PC-3 (cell line): ENCODE measurements around the gene OLFML2A.

Source experiments
- EZH2phosphoT487 ChIP-seq: fragments of 300-600 bp; sonication (generic); IDR thresholded peaks from 2 replicates; pipeline ENCODE4 v1.6.1; 2018; ENCODE audit warnings: mild to moderate bottlenecking, antibody characterized with exemption, low read length, borderline replicate concordance
- TF ChIP-seq, protein P1 (sequence below): fragments of 300-600 bp; sonication (generic); conservative IDR thresholded peaks from 2 replicates; pipeline ENCODE4 v1.5.1; 2017; ENCODE audit warnings: antibody characterized with exemption, low read depth, mild to moderate bottlenecking, low read length

DNA sequence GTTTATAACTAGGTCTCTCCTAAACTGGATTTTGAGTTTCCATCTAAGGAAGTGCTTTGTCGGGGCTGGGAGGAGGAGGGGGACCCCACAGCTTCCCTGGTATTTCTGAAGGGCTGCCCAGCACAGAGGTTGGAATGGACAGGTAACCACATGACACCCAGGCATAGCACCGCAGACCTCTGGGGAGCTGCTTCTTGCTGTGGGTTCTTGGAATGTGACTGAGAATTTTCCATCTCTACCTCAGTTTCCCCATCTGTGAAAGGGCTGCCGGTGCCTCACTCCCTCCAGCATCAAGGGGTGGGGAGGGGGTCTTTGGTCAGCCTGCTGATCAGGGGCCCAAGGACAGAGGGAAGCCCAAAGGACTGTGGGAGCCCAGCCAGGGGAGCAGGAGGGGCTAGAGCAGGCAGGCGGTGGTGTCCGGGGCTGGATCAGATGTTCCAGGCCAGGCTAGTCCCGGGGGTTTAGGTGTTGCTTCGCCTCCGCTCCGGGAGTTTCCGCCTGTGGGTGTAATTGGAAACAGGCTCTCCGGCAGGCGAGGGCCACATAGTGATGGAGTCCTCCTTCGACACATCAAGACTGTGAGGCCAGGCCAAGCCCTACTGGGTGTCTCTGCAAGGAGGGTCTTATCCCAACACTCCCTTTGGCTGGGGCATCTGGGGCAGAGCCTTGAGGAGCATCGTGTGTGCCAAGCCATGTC lies 3.3 kb downstream of the OLFML2A start:
- TF ChIP-seq, protein P1, sequence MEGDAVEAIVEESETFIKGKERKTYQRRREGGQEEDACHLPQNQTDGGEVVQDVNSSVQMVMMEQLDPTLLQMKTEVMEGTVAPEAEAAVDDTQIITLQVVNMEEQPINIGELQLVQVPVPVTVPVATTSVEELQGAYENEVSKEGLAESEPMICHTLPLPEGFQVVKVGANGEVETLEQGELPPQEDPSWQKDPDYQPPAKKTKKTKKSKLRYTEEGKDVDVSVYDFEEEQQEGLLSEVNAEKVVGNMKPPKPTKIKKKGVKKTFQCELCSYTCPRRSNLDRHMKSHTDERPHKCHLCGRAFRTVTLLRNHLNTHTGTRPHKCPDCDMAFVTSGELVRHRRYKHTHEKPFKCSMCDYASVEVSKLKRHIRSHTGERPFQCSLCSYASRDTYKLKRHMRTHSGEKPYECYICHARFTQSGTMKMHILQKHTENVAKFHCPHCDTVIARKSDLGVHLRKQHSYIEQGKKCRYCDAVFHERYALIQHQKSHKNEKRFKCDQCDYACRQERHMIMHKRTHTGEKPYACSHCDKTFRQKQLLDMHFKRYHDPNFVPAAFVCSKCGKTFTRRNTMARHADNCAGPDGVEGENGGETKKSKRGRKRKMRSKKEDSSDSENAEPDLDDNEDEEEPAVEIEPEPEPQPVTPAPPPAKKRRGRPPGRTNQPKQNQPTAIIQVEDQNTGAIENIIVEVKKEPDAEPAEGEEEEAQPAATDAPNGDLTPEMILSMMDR, result no peak
- no peak for TF ChIP-seq EZH2phosphoT487
